ENCODE measurements around the gene FYTTD1.

GRCh38 chr3:197791892-197792647 lies 42.4 kb downstream of the FYTTD1 start:
- no peak for TF ChIP-seq POLR2A (IDR thresholded peaks at IDR 0.05)
- TF ChIP-seq, protein P1, sequence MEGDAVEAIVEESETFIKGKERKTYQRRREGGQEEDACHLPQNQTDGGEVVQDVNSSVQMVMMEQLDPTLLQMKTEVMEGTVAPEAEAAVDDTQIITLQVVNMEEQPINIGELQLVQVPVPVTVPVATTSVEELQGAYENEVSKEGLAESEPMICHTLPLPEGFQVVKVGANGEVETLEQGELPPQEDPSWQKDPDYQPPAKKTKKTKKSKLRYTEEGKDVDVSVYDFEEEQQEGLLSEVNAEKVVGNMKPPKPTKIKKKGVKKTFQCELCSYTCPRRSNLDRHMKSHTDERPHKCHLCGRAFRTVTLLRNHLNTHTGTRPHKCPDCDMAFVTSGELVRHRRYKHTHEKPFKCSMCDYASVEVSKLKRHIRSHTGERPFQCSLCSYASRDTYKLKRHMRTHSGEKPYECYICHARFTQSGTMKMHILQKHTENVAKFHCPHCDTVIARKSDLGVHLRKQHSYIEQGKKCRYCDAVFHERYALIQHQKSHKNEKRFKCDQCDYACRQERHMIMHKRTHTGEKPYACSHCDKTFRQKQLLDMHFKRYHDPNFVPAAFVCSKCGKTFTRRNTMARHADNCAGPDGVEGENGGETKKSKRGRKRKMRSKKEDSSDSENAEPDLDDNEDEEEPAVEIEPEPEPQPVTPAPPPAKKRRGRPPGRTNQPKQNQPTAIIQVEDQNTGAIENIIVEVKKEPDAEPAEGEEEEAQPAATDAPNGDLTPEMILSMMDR (IDR thresholded peaks at IDR 0.05): no peak

Data from thyroid gland (tissue), 4 donors.